Germinal center (tissue), 1 donor: Measurements from ENCODE around the gene NKRF.
A peak's percentile ranks its signal among the peaks of the same experiment; 100 is the strongest.

Experiments
- DNase-seq: peaks from one replicate; pipeline ENCODE4 v3.0.0; 2012; ENCODE audit warnings: mixed read lengths, low spot score

The NKRF gene

DNA sequence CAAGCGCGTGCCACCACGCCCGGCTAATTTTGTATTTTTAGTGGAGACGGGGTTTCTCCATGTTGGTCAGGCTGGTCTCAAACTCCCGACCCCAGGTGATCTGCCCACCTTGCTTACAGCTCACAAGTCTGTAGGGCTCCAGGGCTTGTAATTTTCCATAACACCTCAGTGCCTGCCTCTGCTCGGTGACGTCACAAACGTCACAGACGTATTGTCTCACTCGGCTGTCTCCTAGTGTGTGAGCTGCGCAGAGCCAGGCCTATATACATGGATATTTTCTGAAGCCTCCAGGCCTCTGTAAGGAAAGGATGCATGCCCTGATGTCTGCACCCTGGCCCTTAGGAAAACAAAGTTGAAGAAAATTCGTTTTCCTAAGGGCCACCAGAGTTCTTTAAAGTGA is 8.6 kb upstream of the NKRF start:
- no peak for DNase-seq

GRCh38 chrX:119607018-119607389 is 780 bp upstream of the NKRF start:
- DNase-seq = no peak

GRCh38 chrX:119605464-119606279 is 552 bp downstream of the NKRF start:
- DNase-seq = peak; percentile 50

DNA sequence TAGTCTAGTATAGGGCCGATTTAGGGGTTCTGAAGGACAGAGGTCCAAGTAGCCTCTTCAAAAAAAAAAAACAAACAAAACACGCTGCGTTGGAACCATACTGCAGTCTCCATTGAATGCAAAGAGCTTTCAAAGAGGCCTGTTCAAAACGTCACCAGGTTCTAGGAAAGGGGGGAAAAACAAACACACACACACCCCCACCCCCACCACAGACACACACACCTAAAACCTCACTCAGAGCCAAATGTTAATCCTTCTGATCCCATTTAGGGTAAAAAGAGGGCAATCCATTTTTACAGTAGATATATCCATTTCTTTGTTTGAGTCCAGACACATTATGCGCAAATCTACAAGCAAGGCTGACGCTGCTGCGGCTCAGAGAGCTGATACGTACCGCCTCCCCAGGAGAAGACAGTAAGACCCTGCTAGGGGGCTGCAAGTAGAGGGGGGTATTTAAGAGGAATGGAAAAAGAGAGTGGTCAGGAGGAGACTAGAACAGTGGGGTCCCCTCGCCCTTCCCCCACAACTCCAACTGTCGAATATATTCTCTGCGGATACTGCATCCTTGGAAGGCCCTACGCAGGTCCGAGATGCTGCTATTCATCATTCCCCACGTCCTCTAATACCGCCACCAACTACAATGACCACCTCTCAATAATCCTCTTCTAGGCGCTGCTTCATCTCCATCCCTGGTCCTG is 1.3 kb downstream of the NKRF start:
- DNase-seq = no peak

DNA sequence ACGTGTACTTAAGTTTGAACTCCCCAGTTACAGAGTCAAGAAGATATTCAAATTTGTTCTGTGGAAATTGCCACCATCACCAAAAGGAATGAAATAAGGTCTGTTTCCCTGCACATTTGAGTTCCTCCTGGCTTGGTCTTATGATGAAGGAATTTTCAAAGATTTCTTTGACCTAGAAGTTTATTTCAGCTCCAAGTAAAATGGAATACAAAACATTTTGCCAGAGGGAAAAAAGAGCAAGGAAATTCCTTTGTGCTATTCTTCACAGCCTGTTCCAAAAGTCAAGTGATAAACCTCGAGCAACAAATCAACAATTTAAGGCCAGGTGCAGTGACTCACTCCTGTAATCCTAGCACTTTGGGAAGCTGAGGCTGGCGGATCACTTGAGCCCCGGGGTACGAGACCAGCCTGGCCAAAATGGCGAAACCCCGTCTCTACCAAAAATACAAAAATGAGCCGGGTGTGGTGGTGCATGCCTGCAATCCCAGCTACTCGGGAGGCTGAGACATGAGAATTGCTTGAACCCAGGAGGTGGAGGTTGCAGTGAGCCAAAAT is 3.4 kb downstream of the NKRF start:
- no peak for DNase-seq

- DNase-seq = no peak
Measured at GRCh38 chrX:119589810-119590209, 16.4 kb downstream of the NKRF start.

DNA sequence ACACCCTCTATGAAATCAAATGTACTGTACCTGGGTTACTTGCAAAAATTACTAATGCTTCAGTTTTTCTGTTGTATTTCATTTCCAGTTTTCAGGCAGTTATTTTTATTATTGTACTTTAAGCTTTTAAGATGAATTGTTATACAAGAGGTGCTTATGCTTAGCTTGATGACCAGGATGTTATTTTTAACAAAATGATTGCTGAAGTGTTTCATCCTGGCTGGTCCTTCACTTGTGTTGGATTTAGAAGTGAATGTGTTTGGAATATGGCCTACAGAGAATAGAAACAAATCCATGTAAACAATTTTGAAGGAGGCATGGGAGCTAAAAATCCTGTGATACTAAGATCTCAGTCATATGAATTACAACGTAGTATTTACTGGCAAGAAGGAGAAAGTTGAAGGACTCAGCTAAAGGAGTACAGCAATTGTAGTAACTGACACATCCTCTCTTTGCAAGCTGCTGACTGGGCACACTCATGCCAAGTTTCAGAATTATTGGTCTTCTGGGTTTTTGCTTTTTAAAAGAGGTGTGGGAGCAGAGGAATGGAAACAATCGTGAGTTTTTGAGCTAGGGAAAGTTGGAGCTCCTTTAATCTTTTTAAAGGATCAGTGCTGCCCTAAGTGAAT is 22.7 kb downstream of the NKRF start:
- DNase-seq = no peak

DNA sequence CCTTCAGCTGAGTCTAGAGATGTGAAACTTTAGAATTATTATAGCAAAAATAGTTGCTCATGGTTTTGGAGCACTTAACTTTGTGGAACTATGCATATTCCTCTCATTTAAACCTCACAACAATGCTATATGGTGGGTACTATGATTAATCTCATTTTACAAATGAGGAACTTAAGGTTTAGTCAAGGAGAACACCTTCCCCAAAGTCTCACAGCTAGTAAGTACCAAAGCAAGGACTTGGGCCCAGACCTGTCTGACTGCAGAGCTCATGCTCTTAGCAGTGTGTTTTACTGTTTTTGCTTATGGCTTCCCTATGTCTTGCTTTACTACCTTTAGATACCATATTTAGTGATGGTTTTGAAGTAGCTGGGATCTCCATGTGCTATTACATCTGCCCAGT is 26.8 kb downstream of the NKRF start:
- DNase-seq = peak; percentile 8

DNA sequence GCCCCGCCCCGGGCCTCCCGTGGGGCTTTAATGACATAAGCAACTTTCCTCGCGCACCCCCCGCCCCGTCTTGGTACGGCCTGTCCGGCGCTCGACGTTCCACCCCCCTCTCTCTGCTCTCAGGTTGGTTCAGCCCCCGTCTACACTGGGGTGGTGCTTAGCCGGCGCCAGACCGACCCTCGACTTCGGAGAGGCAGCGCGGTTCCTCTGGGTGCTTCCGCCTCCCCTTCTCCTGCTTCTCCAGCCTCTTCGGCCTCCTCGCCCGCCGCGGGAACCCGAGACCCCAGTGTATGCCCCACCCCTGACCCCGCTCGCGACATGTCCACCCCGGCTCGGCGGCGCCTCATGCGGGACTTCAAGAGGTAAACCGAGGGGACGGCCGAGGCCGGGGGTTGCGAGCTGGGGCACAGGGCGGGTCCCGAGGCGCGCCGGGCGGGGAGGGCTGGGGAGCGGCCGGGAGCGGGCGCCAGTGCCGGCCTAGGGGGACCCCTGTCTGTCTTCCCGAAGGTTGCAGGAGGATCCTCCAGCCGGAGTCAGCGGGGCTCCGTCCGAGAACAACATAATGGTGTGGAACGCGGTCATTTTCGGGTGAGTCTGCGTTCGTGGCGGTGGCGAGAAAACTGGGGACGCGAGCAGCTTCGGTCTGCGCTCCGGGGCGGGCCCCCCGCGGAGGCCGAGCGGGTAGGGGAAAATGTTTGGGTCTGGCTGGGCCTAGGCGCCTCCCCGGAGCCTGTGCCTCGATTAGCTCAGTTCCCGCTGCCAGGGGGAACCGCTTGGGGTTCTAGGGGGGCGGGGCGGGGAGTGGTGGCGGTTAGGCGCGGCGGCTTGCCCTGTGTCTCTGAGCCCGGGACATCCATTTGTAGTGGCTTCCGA is 31.6 kb downstream of the NKRF start, which contains the start of gene UBE2A:
UBE2A (plus strand) TSS at position 170 of the 873 bp plus-strand sequence; CDS start at position 319, 149 bp downstream.
- DNase-seq = peak; percentile 91

- peak; percentile 24 for DNase-seq
Measured at GRCh38 chrX:119573840-119574393, 32.3 kb downstream of the NKRF start.

DNA sequence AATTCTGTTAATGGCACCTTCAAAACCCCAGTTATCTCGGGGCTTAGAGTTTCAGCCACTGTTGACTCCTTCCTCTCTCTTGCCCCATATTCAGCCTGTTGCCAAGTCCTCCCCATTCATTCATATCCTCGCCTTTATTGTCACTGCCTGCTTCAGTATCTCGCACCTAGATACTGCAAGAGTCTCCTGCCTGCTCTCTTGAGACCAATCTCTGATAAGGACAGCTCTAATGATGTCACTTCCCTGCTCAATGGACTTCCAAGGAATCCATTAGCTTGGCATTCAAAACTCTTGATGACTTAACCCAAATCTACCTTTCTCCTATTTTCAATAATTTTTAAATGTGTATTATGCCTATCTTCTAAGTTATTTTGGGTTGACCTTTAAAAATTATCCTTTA is 33.0 kb downstream of the NKRF start:
- DNase-seq = no peak

DNA sequence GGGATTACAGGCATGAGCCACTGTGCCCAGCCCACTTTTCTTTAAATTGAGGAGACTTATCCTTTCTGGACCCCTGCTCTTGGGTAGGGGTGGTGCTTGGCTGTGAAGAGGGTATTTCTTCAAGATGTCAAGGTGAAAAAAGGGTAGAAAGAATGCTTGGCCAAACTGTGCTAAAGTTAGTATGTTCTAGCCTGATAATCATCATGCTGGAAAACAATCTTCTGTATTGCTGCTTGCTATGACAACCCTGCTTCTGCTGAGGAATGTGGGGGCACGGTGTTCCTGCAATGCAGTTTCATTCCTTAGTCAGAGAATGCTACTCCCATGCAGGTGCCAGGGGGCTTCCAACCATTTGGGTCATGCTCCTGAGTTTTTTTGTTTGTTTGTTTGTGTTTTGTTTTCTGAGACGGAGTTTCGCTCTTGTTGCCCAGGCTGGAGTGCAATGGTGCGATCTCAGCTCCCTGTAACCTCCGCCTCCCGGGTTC is 35.8 kb downstream of the NKRF start:
- DNase-seq = no peak

DNA sequence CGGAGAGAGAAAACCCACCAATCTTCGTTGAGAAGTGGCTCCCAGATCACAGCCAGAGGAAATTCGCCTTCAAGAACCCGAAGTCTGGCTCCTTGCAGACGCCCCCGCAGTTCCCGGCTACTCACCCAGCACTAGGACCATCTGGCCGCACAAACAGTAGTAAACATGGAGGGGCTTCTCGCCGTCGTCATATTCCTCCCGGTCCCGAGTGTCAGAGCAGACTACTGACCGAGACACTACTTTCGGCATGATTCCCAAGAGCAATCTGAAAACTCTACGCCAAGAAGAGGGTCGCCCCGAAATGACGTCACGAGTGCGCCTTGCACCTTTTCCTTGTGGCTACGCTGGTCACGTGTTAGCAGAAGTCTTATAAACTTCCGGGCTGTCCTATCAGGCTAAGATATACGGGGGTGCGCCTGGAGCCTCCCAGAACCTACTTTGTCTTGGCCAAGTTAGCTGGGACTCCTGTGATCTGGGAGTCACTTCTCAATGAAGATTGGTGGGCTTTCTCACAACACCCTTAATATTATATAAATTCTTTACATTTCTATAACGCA is 41.0 kb downstream of the NKRF start, which contains the start of gene STEEP1:
STEEP1 (minus strand) TSS at position 303 of the 557 bp plus-strand sequence; CDS start at position 249, 54 bp downstream.
- DNase-seq = peak; percentile 81

DNA sequence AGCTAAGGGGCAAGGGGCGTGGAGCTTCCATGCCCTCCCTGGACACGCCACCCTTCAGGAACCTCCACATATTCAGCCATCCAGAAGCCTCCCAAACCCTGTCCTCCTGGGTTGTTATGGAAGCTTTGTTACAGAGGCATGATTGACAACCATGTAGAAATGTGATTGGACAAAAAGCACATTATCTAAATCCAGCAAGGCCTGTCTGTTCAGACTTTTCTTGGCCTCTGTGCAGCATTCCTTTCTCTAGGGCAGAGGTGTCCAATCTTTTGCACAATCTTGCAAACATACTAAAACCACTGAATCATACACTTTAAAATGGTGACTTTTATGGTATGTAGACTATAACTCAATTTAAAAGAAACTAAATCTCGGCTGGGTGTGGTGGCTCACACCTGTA is 53.7 kb downstream of the NKRF start:
- DNase-seq = no peak

DNA sequence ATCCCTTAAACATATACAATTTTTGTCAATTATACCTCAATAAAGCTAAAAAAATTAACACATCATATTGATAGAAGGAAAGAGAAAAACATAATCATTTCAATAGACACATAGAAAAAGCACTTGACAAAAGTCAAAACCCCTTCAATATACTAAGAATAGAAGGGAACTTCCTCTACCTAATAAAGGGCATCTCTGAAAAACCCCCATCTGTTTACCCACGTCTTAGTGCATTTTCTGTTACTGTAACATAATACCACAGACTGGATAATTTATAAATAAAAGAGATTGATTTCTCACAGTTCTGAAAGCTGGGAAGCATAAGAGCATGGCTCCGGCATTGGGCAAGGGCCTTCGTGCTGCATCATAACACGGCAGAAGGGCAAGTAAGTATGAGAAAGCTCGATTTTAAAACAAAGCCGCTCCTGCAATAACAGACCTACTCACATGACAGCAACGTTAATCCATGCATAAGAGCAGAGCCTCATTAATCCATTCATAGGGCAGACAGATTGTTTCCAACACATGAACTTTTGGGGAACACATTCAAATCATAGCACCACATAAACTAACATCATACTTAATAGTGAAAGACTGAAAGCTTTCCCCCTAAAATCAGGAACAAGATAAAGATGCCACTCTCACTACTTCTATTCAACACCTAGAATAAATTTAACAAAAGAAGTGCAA is 56.8 kb downstream of the NKRF start:
- no peak for DNase-seq

GRCh38 chrX:119541188-119541587 is 65.0 kb downstream of the NKRF start:
- DNase-seq = no peak

- no peak for DNase-seq
Measured at GRCh38 chrX:119539872-119540271, 66.4 kb downstream of the NKRF start.
